HG03045 (cell line): Measurements from ENCODE around the gene TRRAP.
"Not testable (repeated sequence)": the region's sequence is repeated elsewhere in the genome, so short reads cannot be mapped to it uniquely, and the experiment has no call there.

Source experiments
- ATAC-seq: cut with Tn5 transposase; IDR thresholded peaks from one replicate; pipeline ENCODE4 v1.9.1; 2021; ENCODE audit warnings: mild to moderate bottlenecking, moderate library complexity; ENCODE audit not compliant: unreplicated experiment

TRRAP gene

DNA sequence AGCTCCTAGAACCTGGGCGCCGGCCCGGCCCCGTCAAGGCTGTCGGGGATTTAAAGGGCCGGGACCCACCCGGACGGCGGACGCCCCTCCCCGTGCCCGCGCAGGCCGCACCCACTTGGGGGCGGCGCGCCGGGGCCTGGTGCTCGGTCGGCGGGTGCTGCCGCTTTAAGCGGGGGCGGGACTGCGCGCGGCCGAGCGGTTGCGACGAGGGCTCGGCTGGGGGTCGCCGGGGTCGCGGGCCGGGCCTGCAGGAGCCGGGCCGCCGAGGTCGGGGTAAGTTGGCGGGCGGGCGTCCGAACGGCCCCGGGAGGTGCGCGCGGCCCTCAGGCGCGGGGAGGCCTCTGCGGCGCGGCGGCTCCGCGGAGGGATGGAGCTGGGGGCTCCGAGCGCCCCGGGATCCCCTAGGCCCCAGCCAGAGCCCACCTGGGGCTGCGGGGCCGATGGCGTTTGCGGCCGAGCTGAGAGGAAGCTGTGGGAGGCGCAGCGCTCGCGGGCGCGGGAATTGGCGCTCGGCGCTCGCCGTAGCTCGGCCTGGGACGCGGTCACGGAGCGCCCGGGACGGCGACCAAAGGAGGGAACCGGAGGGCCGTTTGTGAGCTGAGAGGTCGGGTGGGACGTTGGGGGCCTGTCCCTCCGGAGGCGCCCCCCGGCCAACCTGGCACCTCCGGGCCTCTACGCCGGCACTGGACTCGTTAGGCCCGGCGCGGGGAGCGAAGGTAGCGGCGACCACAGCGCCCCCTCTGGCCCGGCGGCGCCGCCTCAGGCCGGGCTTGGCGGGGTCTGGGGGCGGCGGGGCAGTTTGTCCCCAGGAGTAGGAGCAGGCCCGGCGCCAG lies at the start of gene TRRAP:
Gene TRRAP (plus strand): TSS at position 168 of the 833 bp plus-strand sequence. CDS start 2,619 bp downstream, outside the sequence.
- peak; percentile 75 for ATAC-seq

DNA sequence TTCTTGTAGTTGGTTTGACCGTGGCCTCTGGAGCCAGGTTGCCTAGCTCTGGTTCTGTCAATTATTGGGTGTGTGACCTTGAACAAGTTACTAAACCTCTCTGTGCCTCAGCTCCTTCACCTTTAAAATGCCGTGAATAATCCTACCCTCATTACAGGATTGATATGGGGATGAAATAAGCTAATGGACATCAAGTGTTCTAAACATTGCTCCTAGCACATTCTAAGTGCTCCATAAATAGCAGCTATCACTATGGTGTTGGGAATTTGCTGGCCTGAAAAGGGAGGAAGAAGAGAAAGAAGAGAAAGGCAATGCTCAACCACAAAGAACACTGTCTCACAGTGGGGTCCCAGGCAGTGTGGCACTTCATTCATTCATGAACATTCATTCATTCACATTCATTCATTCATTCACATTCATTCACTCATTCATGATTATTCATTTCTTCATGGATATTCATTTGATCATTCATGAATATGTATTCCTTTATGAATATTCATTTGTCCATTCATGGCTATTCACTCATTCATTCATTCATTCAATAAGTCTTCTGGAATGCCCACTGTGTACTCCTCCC lies 47.3 kb upstream of the TRRAP start:
- no peak for ATAC-seq

DNA sequence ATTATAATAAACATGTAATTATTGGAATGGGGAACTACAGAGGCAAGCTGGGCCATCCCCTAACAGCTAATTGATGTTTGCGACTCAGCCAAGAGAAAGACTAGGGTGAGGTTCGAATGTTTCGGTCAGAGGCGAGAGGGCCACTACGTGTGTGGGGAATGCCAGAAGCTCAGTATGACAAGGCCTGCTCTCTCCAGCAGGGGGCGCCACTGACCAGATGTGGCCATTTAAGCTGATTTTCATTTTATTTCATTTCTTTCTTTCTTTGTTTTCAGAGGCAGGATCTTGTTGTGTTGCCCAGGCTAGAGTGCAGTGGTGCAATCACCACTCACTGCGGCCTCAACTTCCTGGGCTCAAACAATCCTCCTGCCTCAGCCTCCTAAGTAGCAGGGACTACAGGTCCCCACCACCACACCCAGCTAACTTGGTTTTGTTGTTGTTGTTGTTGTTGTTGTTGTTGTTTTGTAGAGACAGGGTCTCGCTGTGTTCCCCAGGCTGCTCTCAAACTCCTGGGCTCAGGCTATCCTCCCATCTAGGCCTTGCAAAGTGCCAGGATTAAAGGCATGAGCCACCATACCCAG lies 46.6 kb upstream of the TRRAP start:
- no peak for ATAC-seq

DNA sequence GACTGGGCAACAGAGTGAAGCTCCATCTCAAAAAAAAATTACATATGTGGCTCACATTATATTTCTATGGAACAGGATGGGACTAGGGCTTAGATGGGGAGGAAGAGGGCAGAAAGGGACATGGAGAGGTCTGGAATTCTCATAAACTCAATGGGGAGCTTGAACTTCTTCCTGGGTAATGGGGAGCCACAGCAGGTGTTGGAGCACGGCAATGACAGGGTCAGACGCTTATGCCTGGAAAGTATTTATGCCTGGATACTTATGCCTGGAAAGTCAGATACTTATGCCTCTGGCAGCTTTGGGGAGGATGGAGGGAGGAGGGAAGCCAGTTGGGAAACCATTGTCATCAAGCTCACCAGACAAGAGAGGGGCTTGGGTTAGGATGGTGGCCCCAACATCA lies 45.3 kb upstream of the TRRAP start:
- no peak for ATAC-seq

DNA sequence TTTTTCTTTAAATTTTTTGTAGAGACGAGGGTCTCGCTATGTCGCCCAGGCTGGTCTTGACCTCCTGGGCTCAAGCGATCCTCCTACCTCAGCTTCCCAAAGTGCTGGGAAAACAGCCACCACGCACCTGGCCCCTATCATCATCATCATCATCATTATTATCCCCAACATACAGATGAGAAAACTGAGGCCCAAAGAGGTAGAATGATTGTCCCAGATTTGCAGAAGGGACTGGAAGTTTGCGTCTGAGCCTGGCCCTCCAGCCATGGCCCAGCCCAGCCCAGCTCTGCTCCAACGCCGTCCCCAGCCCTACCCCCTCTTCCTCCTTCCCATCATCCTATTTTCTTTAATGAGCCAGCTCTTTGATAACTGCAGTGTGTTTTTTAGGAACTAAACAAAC lies 43.4 kb upstream of the TRRAP start:
- no peak for ATAC-seq

DNA sequence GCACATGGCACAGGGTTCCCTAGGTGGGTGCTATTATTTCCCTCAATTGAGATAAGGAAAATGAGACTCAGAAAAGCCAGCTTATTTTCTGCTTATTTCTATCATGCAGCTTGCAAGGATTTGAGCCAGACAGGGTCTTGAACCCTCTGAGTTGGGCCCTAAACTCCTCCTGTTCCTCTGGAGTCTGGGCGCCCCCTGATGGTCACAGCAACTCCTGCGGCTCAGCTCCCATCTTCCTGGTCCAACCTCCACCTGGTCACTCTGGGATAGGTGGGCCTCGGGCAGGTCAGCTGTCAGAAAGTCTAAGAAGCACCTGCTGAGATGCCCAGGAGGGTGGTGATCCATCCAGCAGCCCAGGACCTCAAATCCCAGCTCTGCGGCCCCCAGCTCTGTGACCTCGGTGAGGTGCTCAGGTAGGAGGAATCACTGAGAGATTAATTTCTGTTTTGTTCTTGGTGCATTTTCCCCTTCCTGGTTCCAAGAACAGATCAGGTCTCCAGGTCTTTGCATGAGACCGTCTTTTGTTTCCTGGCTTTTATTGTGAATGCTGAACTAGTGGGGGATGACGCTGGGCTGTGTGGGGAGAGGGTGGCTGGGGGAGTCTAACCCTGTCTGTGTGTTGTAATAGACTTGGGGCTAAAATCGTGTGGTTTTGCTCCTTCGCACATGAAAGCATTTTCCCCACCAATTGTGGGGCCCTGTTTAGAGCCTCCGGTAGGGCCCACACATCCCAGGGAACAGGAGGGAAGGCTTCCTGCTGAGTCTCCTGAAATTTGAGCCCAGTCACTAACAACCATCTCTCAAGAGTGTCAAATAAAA lies 41.3 kb upstream of the TRRAP start:
- ATAC-seq = no peak

DNA sequence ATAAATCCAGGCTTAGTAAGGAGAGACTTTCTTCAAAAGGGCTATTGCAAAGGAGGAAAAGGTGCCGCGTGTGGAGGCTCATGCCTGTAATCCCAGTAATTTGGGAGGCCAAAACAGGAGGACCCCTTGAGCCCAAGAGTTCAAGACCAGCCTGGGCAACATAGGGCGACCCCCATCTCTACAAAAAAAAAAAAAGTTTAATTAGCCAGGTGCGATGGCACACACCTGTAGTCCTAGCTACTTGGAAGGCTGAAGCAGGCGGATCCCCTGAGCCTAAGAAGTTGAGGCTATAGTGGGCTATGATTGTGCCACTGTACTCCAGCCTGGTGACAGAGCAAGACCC lies 40.7 kb upstream of the TRRAP start:
- ATAC-seq = no peak

DNA sequence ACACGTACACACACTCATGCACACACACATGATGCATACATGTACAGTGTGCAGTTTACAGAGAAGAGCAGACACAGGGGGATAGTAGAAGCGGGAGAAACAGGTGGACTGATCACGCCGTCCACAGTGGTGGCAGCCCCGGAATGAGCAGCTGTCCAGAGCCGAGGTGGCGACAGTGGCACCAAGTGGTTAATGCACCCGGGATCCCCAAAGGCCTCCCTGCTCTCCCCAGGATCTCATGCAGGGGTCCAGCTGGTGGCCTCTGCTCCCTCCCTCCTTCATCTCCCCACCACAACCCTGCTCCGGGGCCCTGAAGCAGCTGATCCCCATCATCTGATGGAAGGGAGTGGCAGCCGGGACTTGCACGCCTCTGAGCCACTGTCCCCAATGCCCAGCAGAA lies 38.2 kb upstream of the TRRAP start:
- no peak for ATAC-seq

DNA sequence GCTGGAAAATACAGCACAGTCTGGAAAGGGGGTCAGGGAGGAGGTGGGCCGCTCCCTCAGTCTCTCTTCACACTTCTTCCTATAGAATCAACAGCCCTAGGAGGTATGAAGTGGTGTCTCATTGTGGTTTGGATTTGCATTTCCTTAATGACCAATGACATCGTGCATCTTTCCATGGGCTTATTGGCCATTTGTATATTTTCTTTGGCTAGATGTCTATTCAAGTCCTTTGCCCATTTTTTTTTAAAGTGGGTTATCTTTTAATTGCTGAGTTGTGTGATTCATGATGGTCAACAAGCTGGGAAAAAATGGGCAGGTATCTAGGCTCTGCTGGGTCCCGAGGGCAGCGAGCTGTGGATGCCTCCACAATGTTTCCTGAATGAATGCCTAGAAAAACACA lies 37.6 kb upstream of the TRRAP start:
- no peak for ATAC-seq

DNA sequence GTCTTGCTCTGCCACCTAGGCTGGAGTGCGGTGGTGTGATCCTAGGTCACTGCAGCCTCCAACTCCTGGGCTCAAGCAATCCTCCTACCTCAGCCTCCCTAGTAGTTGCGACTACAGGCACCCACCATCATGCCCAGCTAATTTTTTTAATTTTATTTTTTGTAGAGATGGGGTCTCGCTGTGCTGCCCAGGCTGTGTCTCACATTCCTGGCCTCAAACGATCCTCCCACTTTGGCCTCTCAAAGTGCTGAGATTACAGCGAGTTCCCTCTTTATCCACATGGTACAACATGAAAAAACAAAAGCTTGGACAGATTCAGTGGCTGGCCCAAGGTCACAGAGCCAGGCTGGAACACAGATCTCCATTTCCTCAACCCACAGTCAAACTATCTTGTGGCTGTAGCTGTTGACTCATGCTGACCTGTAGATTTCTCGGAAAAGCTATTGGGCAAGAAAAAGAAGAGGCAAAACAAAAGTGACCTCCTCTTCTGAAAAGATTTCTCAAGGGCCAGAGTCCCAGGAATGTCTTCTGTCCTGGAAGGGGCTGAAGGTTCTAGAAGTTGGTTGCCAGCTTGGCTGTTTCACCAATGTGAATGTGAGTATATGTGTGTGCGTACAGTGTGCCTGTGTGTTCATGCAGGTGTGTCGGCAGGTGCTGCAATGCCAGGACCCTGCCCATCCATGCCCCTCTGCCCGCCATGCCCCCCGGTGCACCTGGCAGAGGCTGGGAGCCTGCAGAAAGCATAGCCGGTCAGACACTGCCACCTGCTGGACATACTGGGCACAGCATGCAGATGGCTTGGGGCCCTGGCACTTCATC lies 36.9 kb upstream of the TRRAP start:
- ATAC-seq = no peak

DNA sequence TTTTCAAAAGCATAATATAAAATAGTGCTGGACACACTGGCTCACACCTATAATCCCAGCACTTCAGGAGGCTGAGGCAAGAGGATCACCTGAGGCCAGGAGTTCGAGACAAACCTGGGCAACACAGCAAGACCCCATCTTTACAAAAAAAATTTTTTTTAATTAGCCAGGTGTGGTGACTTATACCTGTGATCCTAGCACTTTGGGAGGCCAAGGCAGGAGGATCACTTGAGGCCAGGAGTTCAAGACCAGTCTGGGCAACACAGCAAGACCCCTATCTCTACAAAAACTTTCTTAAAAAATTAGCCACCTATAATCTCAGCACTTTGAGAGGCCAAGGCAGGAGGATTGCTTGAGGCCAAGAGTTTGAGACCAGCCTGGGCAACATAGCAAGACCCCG lies 35.8 kb upstream of the TRRAP start:
- ATAC-seq = not testable (repeated sequence)

DNA sequence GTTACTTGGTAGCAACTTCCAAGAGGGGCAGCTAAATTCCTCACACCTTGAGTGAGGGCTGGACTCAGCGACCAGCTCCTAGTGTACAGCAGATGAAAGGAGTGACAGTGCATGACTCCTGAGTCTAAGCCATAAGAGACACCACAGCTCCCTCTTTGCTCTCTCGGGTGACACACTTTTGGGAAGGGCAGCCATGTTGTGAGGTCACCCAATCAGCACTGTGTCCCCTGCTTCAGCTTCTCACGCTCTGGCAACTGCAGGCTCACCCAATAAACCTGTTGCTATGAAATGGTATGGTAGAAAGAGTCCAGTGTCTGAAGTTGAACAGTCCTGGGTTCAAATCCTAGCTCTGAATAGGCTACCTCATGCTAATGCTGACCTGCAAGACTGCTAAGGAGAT lies 29.4 kb upstream of the TRRAP start:
- no peak for ATAC-seq

DNA sequence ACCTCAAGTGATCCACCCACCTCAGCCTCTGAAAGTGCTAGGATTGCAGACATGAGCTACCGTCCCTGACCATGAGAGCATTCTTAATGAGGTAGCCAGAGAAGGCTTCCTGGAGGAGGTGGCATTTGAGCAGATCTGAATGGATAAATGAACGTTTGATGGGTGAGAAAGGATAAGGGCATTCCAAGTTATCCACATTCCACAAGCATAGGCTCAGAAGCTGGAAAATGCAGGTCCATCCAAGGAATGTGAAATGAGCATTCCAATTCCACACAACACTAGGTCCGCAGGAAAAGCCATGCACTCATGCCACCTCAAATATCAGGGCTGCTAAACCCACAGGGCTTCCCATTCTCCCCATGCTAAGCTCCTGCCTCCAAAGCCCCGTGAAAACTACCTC lies 25.5 kb upstream of the TRRAP start:
- ATAC-seq = no peak

DNA sequence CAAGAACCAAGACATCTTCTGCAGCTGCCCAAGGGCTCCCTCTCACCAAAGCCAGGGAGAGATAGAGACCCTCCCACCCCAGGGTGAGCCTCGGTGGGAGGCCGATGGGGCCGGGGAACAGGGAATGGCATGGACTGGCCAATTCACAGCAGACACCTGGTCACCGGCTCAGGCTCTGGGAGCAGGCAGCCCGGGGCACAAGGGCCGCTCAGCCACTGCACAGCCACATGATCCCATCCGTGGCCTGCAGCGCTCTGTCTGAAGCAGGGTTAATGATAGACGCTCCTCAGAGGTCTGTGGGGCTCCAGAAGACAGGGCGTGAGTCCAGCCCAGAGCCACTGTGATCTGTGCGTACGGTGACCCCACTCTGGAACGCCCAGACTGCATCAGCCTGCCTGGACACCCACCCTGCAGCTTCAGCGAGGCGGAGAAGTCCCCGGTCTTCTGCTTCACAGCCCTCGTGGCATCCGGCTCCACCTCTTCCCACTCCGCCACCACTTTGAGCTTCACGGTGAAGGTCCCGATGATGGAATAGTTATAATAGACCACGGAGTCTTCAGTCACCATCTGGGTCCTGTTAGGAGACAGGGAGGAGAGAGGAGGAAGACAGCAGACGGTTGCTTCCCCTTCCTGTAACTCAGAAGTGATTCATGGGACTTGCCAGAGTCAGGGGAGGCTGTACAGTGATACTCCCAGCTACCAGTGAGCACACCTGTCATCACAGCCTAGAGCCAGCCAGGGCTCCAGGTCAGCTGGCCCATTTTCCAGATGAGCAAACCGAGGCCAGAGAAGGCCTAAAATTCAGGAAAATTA lies 22.5 kb upstream of the TRRAP start:
- no peak for ATAC-seq

DNA sequence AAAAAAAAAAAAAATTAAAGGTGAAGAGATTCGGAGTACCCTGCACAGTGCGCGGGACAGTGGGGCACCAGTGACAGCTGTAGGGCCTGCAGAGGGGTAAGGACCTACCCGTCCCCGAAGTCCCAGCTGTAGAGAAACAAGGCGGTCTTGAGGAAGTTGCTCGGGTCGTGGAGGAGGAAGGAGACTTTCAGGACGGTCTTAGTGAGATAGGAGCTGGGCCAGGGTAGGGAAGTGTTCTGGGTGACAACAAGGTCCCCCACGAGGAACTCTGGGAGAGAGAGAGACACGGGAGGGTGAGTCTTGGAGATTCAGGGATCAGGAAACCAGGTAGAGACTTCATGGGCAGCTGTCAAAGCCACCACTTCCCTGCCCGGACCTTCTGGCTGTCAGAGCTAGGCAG lies 18.3 kb upstream of the TRRAP start:
- ATAC-seq = no peak

DNA sequence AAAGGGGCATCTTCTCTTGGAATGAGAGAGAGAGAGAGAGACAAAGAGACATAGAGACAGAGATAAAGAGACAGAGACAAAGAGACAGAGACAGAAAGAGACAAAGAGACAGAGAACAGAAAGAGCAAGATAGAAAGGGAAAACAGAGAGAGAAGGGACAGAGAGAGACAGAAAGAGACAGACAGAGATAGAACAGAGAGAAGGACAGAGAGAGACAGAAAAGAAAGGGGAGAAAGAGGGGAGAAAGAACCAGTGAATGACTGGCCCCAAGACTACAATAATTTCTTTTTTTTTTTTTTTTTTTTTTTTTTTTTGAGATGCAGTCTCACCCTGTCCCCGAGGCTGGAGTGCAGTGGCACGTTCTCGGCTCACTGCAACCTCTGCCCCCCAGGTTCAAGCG lies 16.1 kb upstream of the TRRAP start:
- ATAC-seq = no peak

DNA sequence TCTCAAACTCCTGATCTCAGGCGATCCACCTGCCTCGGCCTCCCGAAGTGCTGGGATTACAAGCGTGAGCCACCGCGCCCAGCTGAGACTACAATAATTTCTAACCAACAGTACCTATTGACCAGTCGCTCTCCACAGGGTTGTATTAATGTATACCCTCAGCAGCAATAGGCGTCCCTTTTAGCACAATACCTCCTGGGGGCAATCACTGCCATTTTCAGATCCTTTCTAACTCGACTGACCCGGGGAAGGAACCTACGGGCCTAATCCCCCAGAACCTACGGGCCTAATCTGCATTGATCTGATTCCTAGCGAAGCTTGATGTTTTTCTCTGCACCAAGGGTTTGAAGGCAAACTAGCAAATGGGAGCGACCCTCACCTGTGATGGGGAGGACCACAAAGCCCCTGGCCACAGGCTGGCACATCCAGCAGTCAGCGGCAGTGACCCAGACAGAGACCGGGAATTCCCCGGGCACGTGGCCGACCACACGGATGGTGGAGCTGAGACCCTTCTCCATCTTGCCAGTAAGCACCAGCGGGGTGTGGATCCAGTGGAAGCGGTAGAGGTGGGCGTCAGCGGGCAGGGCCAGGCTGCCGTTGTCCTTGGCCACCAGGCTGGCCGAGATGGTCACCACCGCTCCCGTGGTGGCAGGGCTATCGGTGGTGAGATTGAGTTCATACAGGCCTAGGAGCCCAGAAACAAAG lies 15.5 kb upstream of the TRRAP start:
- ATAC-seq = no peak

DNA sequence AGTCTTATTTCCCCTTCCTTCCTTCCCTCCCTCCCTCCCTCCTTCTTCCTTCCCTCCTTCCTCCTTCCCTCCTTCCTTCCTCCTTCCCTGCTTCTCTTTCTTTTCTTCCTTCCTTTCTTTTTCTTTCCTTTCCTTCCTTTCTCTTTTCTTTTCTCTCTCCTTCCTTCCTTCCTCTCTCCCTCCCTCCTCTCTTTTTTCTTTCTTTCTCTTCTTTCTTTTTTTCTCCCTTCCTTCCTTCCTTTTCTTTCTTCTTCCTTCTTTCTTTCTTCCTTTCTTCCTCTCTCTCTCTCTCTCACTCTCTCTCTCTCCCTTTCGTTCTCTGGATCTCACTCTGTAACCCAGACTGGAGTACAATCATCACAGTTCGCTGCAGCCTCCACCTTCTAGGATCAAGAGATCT lies 14.7 kb upstream of the TRRAP start:
- ATAC-seq = no peak

DNA sequence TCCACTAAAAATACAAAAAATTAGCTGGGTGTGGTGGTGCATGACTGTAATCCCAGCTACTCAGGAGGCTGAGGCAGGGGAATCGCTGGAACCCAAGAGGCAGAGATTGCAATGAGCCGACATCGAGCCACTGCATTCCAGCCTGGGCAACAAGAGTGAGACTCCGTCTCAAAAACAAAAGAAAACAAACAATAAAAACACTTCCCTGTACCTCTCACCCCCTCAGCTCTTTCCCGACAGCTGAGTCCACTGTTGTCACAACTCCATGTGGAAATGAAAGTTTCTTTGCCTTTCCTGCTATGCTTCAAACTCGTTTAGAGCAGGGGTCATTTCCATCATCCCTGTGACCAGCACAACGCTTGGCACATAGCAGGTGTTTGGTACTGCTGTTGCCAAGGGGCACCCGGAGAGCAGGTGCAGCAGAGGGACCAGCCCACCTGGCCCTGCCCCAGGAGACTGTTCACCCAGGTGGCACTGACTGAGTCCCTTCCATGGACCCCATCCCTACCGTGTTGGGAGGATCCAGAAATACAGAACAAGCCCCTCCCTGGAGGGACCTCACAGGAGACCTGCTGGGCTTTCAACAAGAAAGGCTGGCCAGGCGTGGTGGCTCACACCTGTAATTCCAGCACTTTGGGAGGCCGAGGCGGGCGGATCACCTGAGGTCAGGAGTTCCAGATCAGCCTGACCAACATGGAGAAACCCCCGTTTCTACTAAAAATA lies 13.4 kb upstream of the TRRAP start:
- ATAC-seq = no peak
